HUES48 (cell line): ENCODE measurements around the gene RBM5.

Experiments used
- H3K27ac ChIP-seq: one replicate; pipeline ENCODE4 v1.7.0; 2013; ENCODE audit warnings: low read depth, low read length, inconsistent platforms
- H3K27me3 ChIP-seq: 2 replicates; pipeline ENCODE4 v1.6.1; 2013; ENCODE audit warnings: mild to moderate bottlenecking, low read length; ENCODE audit not compliant: control insufficient read depth, insufficient read depth
- H3K36me3 ChIP-seq: 2 replicates; pipeline ENCODE4 v1.6.1; 2013; ENCODE audit warnings: low read length; ENCODE audit not compliant: control insufficient read depth, insufficient read depth
- H3K4me1 ChIP-seq: 2 replicates; pipeline ENCODE4 v1.6.1; 2013; ENCODE audit warnings: mild to moderate bottlenecking, low read length; ENCODE audit not compliant: control insufficient read depth, insufficient read depth
- H3K4me3 ChIP-seq: 2 replicates; pipeline ENCODE4 v1.5.1; 2013; ENCODE audit warnings: mild to moderate bottlenecking, low read depth, low read length
- H3K9ac ChIP-seq: 2 replicates; pipeline ENCODE4 v1.6.1; 2013; ENCODE audit warnings: mild to moderate bottlenecking, low read depth, low read length, moderate library complexity
- H3K9me3 ChIP-seq: 2 replicates; pipeline ENCODE4 v1.6.1; 2013; ENCODE audit warnings: low read length; ENCODE audit not compliant: control insufficient read depth, insufficient read depth

The RBM5 gene

DNA sequence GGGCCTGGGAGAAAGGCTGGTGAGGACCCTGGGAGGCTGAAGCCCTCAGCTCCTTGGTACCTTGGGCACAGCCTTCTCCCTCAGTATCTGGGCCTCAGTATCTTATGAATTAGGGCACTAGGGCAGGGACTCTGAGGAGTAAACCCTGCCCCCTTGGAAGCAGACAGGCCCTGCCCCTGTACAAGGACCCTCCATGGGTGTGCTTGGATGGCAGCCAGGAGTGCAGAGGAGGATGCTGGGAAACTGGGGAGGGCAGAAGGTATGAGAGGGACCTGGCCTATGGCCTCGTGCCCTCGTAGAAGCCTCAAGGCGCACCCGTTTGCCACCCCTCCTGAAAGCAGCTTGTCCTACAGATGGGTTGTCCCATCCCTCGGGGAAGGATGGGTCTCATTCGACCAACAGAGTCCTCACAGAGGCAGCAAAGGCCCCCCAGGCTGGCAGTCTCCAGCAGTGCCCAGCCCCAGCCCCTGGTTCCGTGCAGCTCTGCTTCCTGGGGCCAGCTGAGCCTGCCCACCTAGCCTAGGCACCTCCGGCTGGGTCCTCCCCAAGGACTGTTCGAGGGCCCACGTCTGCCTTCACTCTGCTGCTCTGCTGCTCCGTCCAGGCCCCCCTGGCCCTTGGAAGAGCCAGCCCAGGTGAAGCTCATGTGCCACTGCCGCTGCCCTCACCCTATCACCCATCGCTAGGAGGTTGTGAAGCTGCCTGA lies 51.2 kb downstream of the RBM5 start:
- peaks cover 25% of the 10 kb centered on the region for H3K4me1 ChIP-seq
- no peaks in the 10 kb centered on the region for H3K27me3 ChIP-seq
- H3K9me3 ChIP-seq, result no peaks in the 10 kb centered on the region
- no peak overlapping the region for H3K27ac ChIP-seq
- H3K36me3 ChIP-seq, result no peaks in the 10 kb centered on the region
- no peak overlapping the region for H3K4me3 ChIP-seq
- no peak overlapping the region for H3K9ac ChIP-seq

DNA sequence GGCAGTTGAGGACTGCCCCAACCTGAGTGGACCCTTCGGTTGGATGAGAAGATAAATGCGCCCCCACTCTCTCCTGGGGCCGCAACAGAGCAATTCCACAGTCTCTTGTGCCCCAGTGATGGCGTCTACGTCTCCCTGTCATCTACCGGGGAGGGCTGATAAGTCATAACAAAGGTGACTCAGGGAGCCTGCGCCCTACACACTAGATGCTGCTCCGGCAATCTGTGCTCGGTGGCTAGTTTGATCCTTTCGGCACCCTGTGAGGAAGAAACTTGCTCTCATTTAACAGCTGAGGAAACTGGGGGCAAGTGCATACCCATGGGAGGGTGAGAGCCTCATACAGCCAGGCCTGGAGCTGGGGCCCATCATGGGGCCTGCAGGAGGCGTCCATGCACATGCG lies 52.3 kb downstream of the RBM5 start:
- no peaks in the 10 kb centered on the region for H3K27me3 ChIP-seq
- H3K9me3 ChIP-seq, result no peaks in the 10 kb centered on the region
- no peak overlapping the region for H3K9ac ChIP-seq
- no peak overlapping the region for H3K4me3 ChIP-seq
- H3K27ac ChIP-seq, result no peak overlapping the region
- peaks cover 25% of the 10 kb centered on the region for H3K4me1 ChIP-seq
- H3K36me3 ChIP-seq, result no peaks in the 10 kb centered on the region

GRCh38 chr3:50146316-50146901 lies 57.7 kb downstream of the RBM5 start:
- H3K9ac ChIP-seq, result no peak overlapping the region
- no peak overlapping the region for H3K4me3 ChIP-seq
- H3K9me3 ChIP-seq, result no peaks in the 10 kb centered on the region
- H3K27me3 ChIP-seq, result no peaks in the 10 kb centered on the region
- H3K27ac ChIP-seq, result no peak overlapping the region
- H3K36me3 ChIP-seq, result no peaks in the 10 kb centered on the region
- H3K4me1 ChIP-seq, result peaks cover 4% of the 10 kb centered on the region

DNA sequence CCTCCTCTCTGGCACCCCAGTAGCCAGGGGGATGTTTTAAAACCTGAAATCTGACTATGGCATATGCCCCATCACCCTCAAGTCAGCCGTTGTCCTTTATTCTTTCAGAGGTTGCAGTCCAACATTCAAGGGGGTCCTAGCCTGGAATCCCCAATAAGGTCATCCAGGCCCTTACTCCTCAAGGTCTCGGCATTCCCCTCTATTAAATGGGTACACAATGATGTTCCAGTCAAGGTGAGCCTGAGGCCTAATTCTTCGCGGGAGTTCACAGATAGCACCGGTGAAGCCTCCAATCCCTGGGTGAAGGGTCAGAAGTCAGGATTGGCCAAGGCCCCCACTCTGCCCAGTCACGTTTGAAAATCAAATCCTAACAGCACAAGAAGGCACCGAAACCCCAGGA lies 58.3 kb downstream of the RBM5 start:
- H3K36me3 ChIP-seq, result no peaks in the 10 kb centered on the region
- H3K4me3 ChIP-seq, result no peak overlapping the region
- H3K4me1 ChIP-seq, result peaks cover 10% of the 10 kb centered on the region
- no peak overlapping the region for H3K9ac ChIP-seq
- H3K27ac ChIP-seq, result no peak overlapping the region
- H3K9me3 ChIP-seq, result no peaks in the 10 kb centered on the region
- H3K27me3 ChIP-seq, result no peaks in the 10 kb centered on the region

GRCh38 chr3:50147447-50147846 lies 58.7 kb downstream of the RBM5 start:
- Histone ChIP-seq H3K36me3 (no peaks in the 10 kb centered on the region), H3K4me1 (peaks cover 10% of the 10 kb centered on the region), H3K27ac (no peak overlapping the region), H3K9ac (no peak overlapping the region), H3K9me3 (no peaks in the 10 kb centered on the region), H3K27me3 (no peaks in the 10 kb centered on the region), H3K4me3 (no peak overlapping the region)

- Histone ChIP-seq H3K4me1 (peaks cover 10% of the 10 kb centered on the region), H3K27ac (no peak overlapping the region), H3K4me3 (no peak overlapping the region), H3K27me3 (peaks cover under 1% of the 10 kb centered on the region; the same call in 1 of the 2 replicates), H3K36me3 (no peaks in the 10 kb centered on the region), H3K9me3 (no peaks in the 10 kb centered on the region), H3K9ac (no peak overlapping the region)
Measured at GRCh38 chr3:50147861-50148260, 59.1 kb downstream of the RBM5 start.

- Histone ChIP-seq H3K4me1 (peaks cover 10% of the 10 kb centered on the region), H3K36me3 (no peaks in the 10 kb centered on the region), H3K9me3 (no peaks in the 10 kb centered on the region), H3K4me3 (no peak overlapping the region), H3K27me3 (peaks cover 15% of the 10 kb centered on the region), H3K27ac (no peak overlapping the region), H3K9ac (no peak overlapping the region)
Measured at GRCh38 chr3:50150404-50150750, 61.7 kb downstream of the RBM5 start.

DNA sequence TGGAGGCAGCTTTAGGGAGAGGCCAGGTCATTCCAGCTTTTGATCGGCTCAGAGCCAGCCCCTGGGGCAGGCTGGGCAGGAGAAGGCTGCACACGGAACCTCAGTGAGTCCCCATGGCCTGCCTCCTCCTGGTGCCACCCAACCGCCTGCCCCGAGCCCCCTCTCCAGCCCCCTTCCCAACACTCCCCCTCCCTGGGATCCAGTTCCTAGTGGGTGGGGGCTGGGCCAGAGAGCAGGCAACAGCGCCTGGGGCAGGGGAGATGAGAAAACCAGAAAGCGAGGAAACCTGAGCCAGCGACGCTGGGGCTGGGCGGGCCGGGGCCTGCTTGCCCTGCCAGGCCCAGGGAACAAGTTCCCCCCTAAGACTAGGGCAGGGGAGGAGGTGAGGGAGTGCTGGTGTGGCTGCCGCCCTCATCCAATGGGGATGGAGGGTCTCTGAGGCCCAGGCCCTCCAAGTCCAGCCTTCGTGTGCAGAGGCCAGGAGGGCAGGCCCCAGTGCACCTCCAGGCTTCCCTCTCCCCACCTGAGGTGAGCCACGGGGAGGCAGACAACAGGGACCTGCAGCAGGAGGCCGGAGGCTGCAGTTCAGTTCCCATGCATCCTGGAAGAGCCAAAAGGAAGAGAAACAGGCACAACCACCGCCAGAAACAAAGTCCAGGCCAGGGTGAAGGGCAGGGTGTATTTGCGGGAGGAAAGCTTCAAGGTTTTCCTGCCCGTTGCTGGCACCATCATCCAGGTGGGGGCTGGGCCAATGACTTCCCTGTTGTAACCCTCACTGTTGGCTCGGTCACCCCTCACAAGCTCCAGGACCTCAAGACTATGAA lies 62.4 kb downstream of the RBM5 start:
- Histone ChIP-seq H3K4me1 (peaks cover 10% of the 10 kb centered on the region), H3K27me3 (peaks cover 22% of the 10 kb centered on the region), H3K36me3 (no peaks in the 10 kb centered on the region), H3K9ac (no peak overlapping the region), H3K27ac (no peak overlapping the region), H3K9me3 (no peaks in the 10 kb centered on the region), H3K4me3 (no peak overlapping the region)

DNA sequence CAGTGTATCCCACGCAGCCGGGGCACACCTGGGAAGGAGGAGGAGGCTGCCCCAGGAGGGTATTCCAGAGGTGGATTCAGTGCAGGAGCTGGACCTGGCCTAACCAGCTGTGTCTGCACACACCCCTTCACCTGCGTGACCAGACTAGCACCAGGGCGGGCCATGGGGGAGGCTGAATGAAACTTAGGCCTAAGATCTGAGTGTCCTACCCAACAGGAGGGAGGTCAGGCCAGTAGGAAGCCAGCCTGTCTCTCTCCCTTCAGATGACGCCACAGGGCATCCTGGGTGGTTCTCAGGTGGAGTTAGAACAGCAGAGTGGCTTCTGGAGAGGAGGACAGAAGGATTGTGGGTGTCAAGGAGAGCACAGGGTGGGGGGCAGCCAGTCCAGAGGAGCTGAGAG lies 63.0 kb downstream of the RBM5 start:
- H3K27me3 ChIP-seq, result peaks cover 27% of the 10 kb centered on the region
- no peak overlapping the region for H3K9ac ChIP-seq
- no peak overlapping the region for H3K27ac ChIP-seq
- peaks cover 16% of the 10 kb centered on the region for H3K4me1 ChIP-seq
- no peaks in the 10 kb centered on the region for H3K36me3 ChIP-seq
- no peak overlapping the region for H3K4me3 ChIP-seq
- no peaks in the 10 kb centered on the region for H3K9me3 ChIP-seq

- H3K27ac ChIP-seq, result no peak overlapping the region
- peaks cover 36% of the 10 kb centered on the region for H3K4me1 ChIP-seq
- H3K9me3 ChIP-seq, result no peaks in the 10 kb centered on the region
- H3K4me3 ChIP-seq, result peak overlapping the region; percentile 61
- H3K36me3 ChIP-seq, result no peaks in the 10 kb centered on the region; the same call in 1 of the 2 replicates
- H3K9ac ChIP-seq, result no peak overlapping the region
- H3K27me3 ChIP-seq, result peaks cover 27% of the 10 kb centered on the region
Measured at GRCh38 chr3:50153782-50154475, 65.2 kb downstream of the RBM5 start.

GRCh38 chr3:50154476-50154839 lies 65.7 kb downstream of the RBM5 start:
- Histone ChIP-seq H3K9ac (no peak overlapping the region), H3K4me1 (peaks cover 39% of the 10 kb centered on the region)

More at GRCh38 chr3:50154476-50154839, 65.7 kb downstream of the RBM5 start:
- peaks cover 5% of the 10 kb centered on the region for H3K36me3 ChIP-seq
- no peak overlapping the region for H3K27ac ChIP-seq
- no peaks in the 10 kb centered on the region for H3K9me3 ChIP-seq
- peaks cover 27% of the 10 kb centered on the region for H3K27me3 ChIP-seq
- H3K4me3 ChIP-seq, result peak overlapping the region; percentile 61
